ENCODE results near the gene CCDC171.

DNA sequence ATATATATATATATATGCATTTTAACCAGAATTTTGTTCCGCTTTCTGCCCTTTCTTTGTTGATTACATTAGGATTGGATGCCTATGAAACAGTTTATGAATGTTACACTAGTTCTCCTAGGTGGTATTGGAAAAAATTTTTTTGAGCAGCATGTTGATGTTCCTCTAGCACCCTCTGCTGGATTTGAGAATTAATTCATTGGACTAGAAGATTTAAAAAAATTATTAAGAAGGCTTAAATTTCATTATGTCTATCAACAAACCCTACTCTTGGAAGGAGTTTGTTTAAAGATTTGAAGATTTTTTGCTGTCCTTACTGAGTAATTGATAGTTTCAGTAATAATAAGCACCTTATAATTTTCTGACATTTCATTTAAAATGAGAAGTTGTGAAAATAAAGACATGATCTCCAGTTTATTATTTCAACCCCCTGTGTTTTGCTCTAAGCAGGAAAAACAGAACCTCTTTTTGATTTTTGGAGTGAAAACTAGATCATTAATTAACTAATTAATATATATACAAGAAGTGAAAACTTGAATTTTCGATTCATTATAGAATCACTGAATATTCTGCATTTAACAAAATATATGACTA is 89.6 kb downstream of the CCDC171 start:
- no peak for TF ChIP-seq TCF7L2 (IDR thresholded peaks at IDR 0.05; ENCODE audit: borderline replicate concordance, extremely low read depth, insufficient read depth, insufficient read length)
- TF ChIP-seq, protein P1, sequence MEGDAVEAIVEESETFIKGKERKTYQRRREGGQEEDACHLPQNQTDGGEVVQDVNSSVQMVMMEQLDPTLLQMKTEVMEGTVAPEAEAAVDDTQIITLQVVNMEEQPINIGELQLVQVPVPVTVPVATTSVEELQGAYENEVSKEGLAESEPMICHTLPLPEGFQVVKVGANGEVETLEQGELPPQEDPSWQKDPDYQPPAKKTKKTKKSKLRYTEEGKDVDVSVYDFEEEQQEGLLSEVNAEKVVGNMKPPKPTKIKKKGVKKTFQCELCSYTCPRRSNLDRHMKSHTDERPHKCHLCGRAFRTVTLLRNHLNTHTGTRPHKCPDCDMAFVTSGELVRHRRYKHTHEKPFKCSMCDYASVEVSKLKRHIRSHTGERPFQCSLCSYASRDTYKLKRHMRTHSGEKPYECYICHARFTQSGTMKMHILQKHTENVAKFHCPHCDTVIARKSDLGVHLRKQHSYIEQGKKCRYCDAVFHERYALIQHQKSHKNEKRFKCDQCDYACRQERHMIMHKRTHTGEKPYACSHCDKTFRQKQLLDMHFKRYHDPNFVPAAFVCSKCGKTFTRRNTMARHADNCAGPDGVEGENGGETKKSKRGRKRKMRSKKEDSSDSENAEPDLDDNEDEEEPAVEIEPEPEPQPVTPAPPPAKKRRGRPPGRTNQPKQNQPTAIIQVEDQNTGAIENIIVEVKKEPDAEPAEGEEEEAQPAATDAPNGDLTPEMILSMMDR (IDR thresholded peaks at IDR 0.05 in 2 of 3, conservative IDR thresholded peaks at IDR 0.05 in 1 of 3; ENCODE audit: borderline replicate concordance in 1 of 3, insufficient read depth in 1 of 3, low read depth in 2 of 3, low read length in 2 of 3), result peak; percentile 32 to 58 (median 40); a peak in 4 of 6 replicates
- TF ChIP-seq FOSL1 (IDR thresholded peaks at IDR 0.05; ENCODE audit: low read depth), result no peak
- no peak for TF ChIP-seq POLR2A (IDR thresholded peaks at IDR 0.05; ENCODE audit: borderline replicate concordance, extremely low read depth, insufficient read depth, insufficient read length)
- no peak for TF ChIP-seq YY1 (IDR thresholded peaks at IDR 0.05; ENCODE audit: extremely low read depth, insufficient replicate concordance, low read depth, low read length)
- no peak for TF ChIP-seq ZNF274 (IDR thresholded peaks at IDR 0.05; ENCODE audit: low read depth, low read length)
- no peak for TF ChIP-seq POLR2AphosphoS5 (IDR thresholded peaks at IDR 0.05; ENCODE audit: low read depth, low read length)
- TF ChIP-seq ZFX (IDR thresholded peaks at IDR 0.05), result no peak
- TF ChIP-seq EZH2 (IDR thresholded peaks at IDR 0.05), result no peak
- TF ChIP-seq, protein P2, sequence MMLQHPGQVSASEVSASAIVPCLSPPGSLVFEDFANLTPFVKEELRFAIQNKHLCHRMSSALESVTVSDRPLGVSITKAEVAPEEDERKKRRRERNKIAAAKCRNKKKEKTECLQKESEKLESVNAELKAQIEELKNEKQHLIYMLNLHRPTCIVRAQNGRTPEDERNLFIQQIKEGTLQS (IDR thresholded peaks at IDR 0.05), result no peak
- TF ChIP-seq SP1 (IDR thresholded peaks at IDR 0.05; ENCODE audit: low read depth), result no peak
